ENCODE data around the gene PDE4B. TPM values are rescaled to one million over a fixed set of nuclear protein-coding genes. Genes with fewer than 3 reads are reported as not detected.
"Not testable (repeated sequence)": the region's sequence is repeated elsewhere in the genome, so short reads cannot be mapped to it uniquely, and the experiment has no call there.

Gene PDE4B
- total RNA-seq, 3 donors from 2014 or later = 8.0 to 207 (median 54.4) TPM

- H3K36me3 ChIP-seq = no peaks in the 10 kb centered on the region
- peak in 2 of 3 donors; percentile 48 to 76 for TF ChIP-seq POLR2AphosphoS5 (IDR thresholded peaks at IDR 0.05)
- no peak for TF ChIP-seq POLR2A (IDR thresholded peaks at IDR 0.05)
- no peak for TF ChIP-seq CTCF (IDR thresholded peaks at IDR 0.05)
- H3K4me3 ChIP-seq = no peak overlapping the region
- no peak for DNase-seq (ENCODE audit: low spot score in 2 of 2)
- H3K9me3 ChIP-seq = no peaks in the 10 kb centered on the region
- no peaks in the 10 kb centered on the region for H3K4me1 ChIP-seq
- no peaks in the 10 kb centered on the region for H3K27me3 ChIP-seq
- intact Hi-C loops (cut with DNase I; ENCODE audit: low total_unique reads) = no loop called here
- peak overlapping the region; percentile 33 to 53 for H3K27ac ChIP-seq
Measured at GRCh38 chr1:66402194-66402593, 609.5 kb downstream of the PDE4B start.

GRCh38 chr1:66403007-66403731 lies 610.5 kb downstream of the PDE4B start:
- TF ChIP-seq POLR2AphosphoS5 (IDR thresholded peaks at IDR 0.05) (no peak), CTCF (IDR thresholded peaks at IDR 0.05) (no peak), POLR2A (IDR thresholded peaks at IDR 0.05) (no peak)
- intact Hi-C loops (cut with DNase I; ENCODE audit: low total_unique reads) = no loop called here
- Histone ChIP-seq H3K4me1 (no peaks in the 10 kb centered on the region), H3K36me3 (no peaks in the 10 kb centered on the region), H3K27me3 (no peaks in the 10 kb centered on the region), H3K4me3 (no peak overlapping the region), H3K27ac (peak overlapping the region; percentile 33 to 53), H3K9me3 (no peaks in the 10 kb centered on the region)
- DNase-seq (ENCODE audit: low spot score in 2 of 2) = no peak

GRCh38 chr1:66405061-66405460 lies 612.4 kb downstream of the PDE4B start:
- Histone ChIP-seq H3K36me3 (no peaks in the 10 kb centered on the region), H3K4me3 (no peak overlapping the region), H3K27me3 (no peaks in the 10 kb centered on the region), H3K4me1 (no peaks in the 10 kb centered on the region), H3K27ac (no peak overlapping the region), H3K9me3 (no peaks in the 10 kb centered on the region)
- TF ChIP-seq POLR2AphosphoS5 (IDR thresholded peaks at IDR 0.05) = no peak
- TF ChIP-seq CTCF (IDR thresholded peaks at IDR 0.05) = no peak
- no peak for TF ChIP-seq POLR2A (IDR thresholded peaks at IDR 0.05)
- DNase-seq (ENCODE audit: low spot score in 2 of 2) = no peak
- intact Hi-C loops (cut with DNase I; ENCODE audit: low total_unique reads) = no loop called here

- H3K27me3 ChIP-seq; H3K27ac ChIP-seq; intact Hi-C loops (cut with DNase I; ENCODE audit: low total_unique reads); H3K4me1 ChIP-seq; H3K36me3 ChIP-seq; DNase-seq (ENCODE audit: low spot score in 2 of 2); H3K9me3 ChIP-seq; H3K4me3 ChIP-seq: not testable (repeated sequence)
Measured at GRCh38 chr1:66411449-66411848, 618.8 kb downstream of the PDE4B start.

- H3K4me3 ChIP-seq = no peak overlapping the region
- no peak for DNase-seq (ENCODE audit: low spot score in 2 of 2)
- no peak overlapping the region for H3K27ac ChIP-seq
- H3K9me3 ChIP-seq = peaks cover 7 to 9% of the 10 kb centered on the region in 2 donors
- intact Hi-C loops (cut with DNase I; ENCODE audit: low total_unique reads) = no loop called here
- no peaks in the 10 kb centered on the region for H3K27me3 ChIP-seq
- TF ChIP-seq CTCF (IDR thresholded peaks at IDR 0.05) (no peak), POLR2A (IDR thresholded peaks at IDR 0.05) (no peak), POLR2AphosphoS5 (IDR thresholded peaks at IDR 0.05) (no peak)
- no peaks in the 10 kb centered on the region for H3K36me3 ChIP-seq
- no peaks in the 10 kb centered on the region for H3K4me1 ChIP-seq
Measured at GRCh38 chr1:66412704-66413103, 620.0 kb downstream of the PDE4B start.
